HepG2 (cell line): ENCODE results near the gene ATF6.

Experiments used
- ISL2 ChIP-seq: sonication (generic); formaldehyde crosslinking; IDR thresholded peaks from 2 replicates; pipeline ENCODE4 v1.5.0; 2020; ENCODE audit warnings: missing genetic modification reagents
- RNF2 ChIP-seq: fragments of 450-650 bp; conservative IDR thresholded peaks from 2 replicates; pipeline ENCODE4 v1.6.1; 2016; ENCODE audit warnings: low read depth
- TAF1 ChIP-seq: sonication (generic); formaldehyde crosslinking; IDR thresholded peaks from 2 replicates; pipeline ENCODE4 v1.4.0; 2020; ENCODE audit warnings: missing genetic modification reagents

DNA sequence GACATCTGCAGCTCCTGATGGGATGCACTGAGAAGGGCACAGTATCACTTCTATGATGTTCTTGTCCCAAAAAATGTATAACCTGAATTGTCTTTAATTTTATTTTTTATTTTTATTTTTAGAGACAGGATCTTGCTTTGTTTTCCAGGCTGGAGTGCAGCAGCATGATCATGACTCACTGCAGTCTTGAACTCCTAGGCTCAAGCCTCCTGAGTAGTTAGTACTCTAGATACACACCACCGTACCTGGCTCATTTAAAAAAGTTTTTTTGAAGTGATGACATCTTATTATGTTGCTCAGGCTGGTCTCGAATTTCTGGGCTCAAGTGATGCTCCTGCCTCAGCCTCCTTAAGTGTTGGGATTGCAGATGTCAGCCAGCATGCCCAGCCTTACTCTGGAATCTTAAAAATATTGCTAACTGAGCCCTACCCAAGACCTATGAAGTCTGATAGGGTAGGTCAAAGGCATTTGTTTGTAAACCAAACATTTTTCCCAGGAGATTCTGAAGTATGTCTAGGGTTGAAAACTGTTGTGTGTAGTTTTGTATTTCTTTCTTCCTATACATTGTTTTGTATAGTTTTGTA lies 68.9 kb downstream of the ATF6 start:
- TF ChIP-seq RNF2 (no peak), ISL2 (CRISPR knock-in tag) (no peak), TAF1 (no peak)
